T-cell (primary cell): ENCODE results near the gene CALML5. TPM values are rescaled to one million over a fixed set of nuclear protein-coding genes. Genes with fewer than 3 reads are reported as not detected.

Experiments used
- ATAC-seq, 4 experiments: fragments of 200-7000 bp in 3 of 4; fragments of 150-1000 bp in 1 of 4; cut with Tn5 transposase; replicated peaks in 1 of 4; 1 replicate in 3 of 4; 2 replicates in 1 of 4; pipeline ENCODE4 v1.10.0; 2021; ENCODE audit warnings: moderate library complexity in 3 of 4, mild to moderate bottlenecking in 2 of 4, moderate number of reproducible peaks in 1 of 4
- CTCF ChIA-PET, 2 donors: fragments of 300-600 bp; sonication (Branson Sonifier 250); formaldehyde crosslinking; loops; one replicate each; lab custom pipeline; 2022; ENCODE audit warnings: antibody characterized with exemption in 2 of 2; lab: Charles Lee
- POLR2A ChIA-PET, 2 donors: fragments of 300-600 bp; sonication (Branson Sonifier 250); formaldehyde crosslinking; loops; one replicate each; lab custom pipeline; 2022; ENCODE audit warnings: antibody characterized with exemption in 2 of 2; lab: Charles Lee
- DNase-seq, 35 experiments: peaks; one replicate each; pipeline versions ENCODE4 v3.0.0 to v3.0.0-alpha.2; 2013 to 2023
- H3K27ac ChIP-seq: one replicate; pipeline ENCODE4 v1.5.1; 2013; ENCODE audit warnings: low read length
- H3K27me3 ChIP-seq, 2 experiments: replicated peaks in 1 of 2; 1 replicate in 1 of 2; 2 replicates in 1 of 2; pipeline versions ENCODE4 v1.6.1 to v1.7.0; 2013; ENCODE audit warnings: low read length in 1 of 2, mixed read lengths in 1 of 2; ENCODE audit not compliant: control insufficient read depth in 2 of 2, insufficient read depth in 2 of 2; ENCODE audit errors: extremely low read depth in 1 of 2
- H3K36me3 ChIP-seq, 2 donors: 1 replicate in 1 of 2; 2 replicates in 1 of 2; pipeline versions ENCODE4 v1.6.1 to v1.7.0; 2013; ENCODE audit warnings: low read length in 1 of 2; ENCODE audit not compliant: control insufficient read depth in 2 of 2, insufficient read depth in 1 of 2; ENCODE audit errors: extremely low read depth in 1 of 2
- H3K4me1 ChIP-seq, 2 experiments: 1 replicate in 1 of 2; 2 replicates in 1 of 2; pipeline versions ENCODE4 v1.6.1 to v1.7.0; 2013; ENCODE audit warnings: low read length in 2 of 2, mixed read lengths in 1 of 2; ENCODE audit not compliant: insufficient read depth in 2 of 2, control insufficient read depth in 1 of 2; ENCODE audit errors: extremely low read depth in 1 of 2
- H3K4me3 ChIP-seq, 2 donors: 1 replicate in 1 of 2; 2 replicates in 1 of 2; pipeline versions ENCODE4 v1.5.1 to v1.7.0; 2013; ENCODE audit warnings: mild to moderate bottlenecking in 2 of 2, low read length in 1 of 2, moderate library complexity in 1 of 2; ENCODE audit not compliant: control insufficient read depth in 1 of 2; ENCODE audit errors: extremely low read depth in 1 of 2
- H3K9me3 ChIP-seq: 2 replicates; pipeline ENCODE4 v1.7.0; 2013
- H3K27ac Mint-ChIP-seq, 2 donors: one replicate each; pipeline ENCODE4 v1.8.0; 2020 to 2021; ENCODE audit warnings: mild to moderate bottlenecking in 2 of 2, mixed read lengths in 2 of 2
- H3K27me3 Mint-ChIP-seq, 2 donors: one replicate each; pipeline ENCODE4 v1.8.0; 2021 to 2022; ENCODE audit warnings: mixed read lengths in 2 of 2
- H3K36me3 Mint-ChIP-seq: one replicate; pipeline ENCODE4 v1.8.0; 2021; ENCODE audit warnings: mixed read lengths
- H3K4me1 Mint-ChIP-seq, 3 donors: one replicate each; pipeline ENCODE4 v1.8.0; 2020 to 2022; ENCODE audit warnings: mixed read lengths in 3 of 3, mild to moderate bottlenecking in 1 of 3
- H3K4me3 Mint-ChIP-seq, 3 donors: one replicate each; pipeline ENCODE4 v1.8.0; 2020 to 2022; ENCODE audit warnings: mild to moderate bottlenecking in 3 of 3, mixed read lengths in 3 of 3, moderate library complexity in 3 of 3
- H3K9me3 Mint-ChIP-seq, 3 donors: one replicate each; pipeline ENCODE4 v1.8.0; 2020 to 2022; ENCODE audit warnings: mixed read lengths in 3 of 3
- WGBS: methylation state at CpG from one replicate; pipeline ENCODE4 v1.1.5; 2013; ENCODE audit warnings: missing lambda C conversion rate; ENCODE audit not compliant: insufficient coverage; 5-methylcytosine and 5-hydroxymethylcytosine counted together
- total RNA-seq, 35 experiments: library from RNA in 6 of 35; stranded (reverse) in 6 of 35; fragments of 120-200 nt in 1 of 35; gene quantifications; one replicate each; pipeline versions ENCODE4 v1.2.1 to v1.2.4 and lab custom pipeline; 2013 to 2026

CALML5 gene
- total RNA-seq, 5 donors from 2014 or later (not counting 1 experiment from before 2014, with no cell fraction given), result not detected

DNA sequence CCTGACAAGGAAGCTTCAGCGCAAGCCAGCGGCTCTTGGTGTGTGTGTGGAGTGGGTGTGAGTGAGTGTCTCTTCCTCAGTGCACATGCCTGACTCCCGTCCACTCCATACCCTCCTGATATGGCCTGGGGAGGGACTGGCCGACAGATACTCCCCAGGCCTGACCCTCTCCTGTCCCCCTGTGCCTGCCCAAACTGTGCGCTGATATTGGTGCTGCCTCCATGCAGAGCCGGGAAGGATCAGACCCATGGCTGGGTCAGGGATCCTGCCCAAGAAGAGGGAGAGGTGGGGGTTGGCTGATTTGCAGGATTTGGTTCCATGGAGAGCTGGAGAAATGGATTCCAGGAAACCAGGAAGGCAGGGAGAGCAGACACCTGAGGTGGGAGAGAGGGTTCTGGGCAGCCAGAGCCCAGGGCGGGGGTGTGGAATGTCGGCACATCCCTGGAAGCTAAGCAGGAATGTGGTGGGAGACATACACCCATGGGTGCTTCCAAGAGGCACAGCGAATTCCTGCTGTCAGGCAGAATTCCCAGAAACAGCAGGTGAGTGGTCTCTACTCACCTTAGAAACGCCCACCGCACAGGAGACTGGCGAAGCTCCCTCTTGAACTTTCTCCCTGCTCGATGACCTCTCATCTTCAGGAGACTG, 6.3 kb downstream of the CALML5 start:
- WGBS, result 87% methylated on average over 9 of the region's 13 CpGs
- peaks cover 5% of the 10 kb centered on the region for H3K36me3 Mint-ChIP-seq
- no peak overlapping the region for H3K4me3 Mint-ChIP-seq
- ChIA-PET CTCF (no interaction called here), POLR2A (no interaction called here)
- Histone ChIP-seq H3K4me3 (no peak overlapping the region), H3K4me1 (no peaks in the 10 kb centered on the region), H3K9me3 (no peaks in the 10 kb centered on the region), H3K27ac (no peak overlapping the region), H3K36me3 (no peaks in the 10 kb centered on the region), H3K27me3 (peaks cover 0 to 16% of the 10 kb centered on the region in 2 experiments)
- peaks cover 0 to 6% (median 0%) of the 10 kb centered on the region in 3 donors for H3K9me3 Mint-ChIP-seq
- H3K27me3 Mint-ChIP-seq, result no peaks in the 10 kb centered on the region
- DNase-seq (no peak), ATAC-seq (no peak)
- peaks cover 0 to 4% (median 0%) of the 10 kb centered on the region in 3 donors for H3K4me1 Mint-ChIP-seq
- no peak overlapping the region for H3K27ac Mint-ChIP-seq

- 71% methylated on average over 3 of the region's 4 CpGs for WGBS
- Mint-ChIP-seq H3K36me3 (peaks cover 5% of the 10 kb centered on the region), H3K4me3 (no peak overlapping the region), H3K4me1 (peaks cover 0 to 4% (median 0%) of the 10 kb centered on the region in 3 donors), H3K27me3 (peaks cover 0 to 4% of the 10 kb centered on the region in 2 donors), H3K27ac (no peak overlapping the region), H3K9me3 (peaks cover 0 to 6% (median 0%) of the 10 kb centered on the region in 3 donors)
- H3K4me1 ChIP-seq, result no peaks in the 10 kb centered on the region
- H3K36me3 ChIP-seq, result no peaks in the 10 kb centered on the region
- no peak overlapping the region for H3K27ac ChIP-seq
- ATAC-seq (no peak), DNase-seq (no peak)
- H3K27me3 ChIP-seq, result peaks cover 0 to 18% of the 10 kb centered on the region in 2 experiments
- H3K4me3 ChIP-seq, result no peak overlapping the region
- POLR2A ChIA-PET, result no interaction called here
- H3K9me3 ChIP-seq, result no peaks in the 10 kb centered on the region
- CTCF ChIA-PET, result no interaction called here
These were observed 7.0 kb downstream of the CALML5 start for GRCh38 chr10:5492322-5492855.

- CTCF ChIA-PET, result no interaction called here
- no peak overlapping the region for H3K27ac ChIP-seq
- Mint-ChIP-seq H3K4me3 (no peak overlapping the region), H3K36me3 (peaks cover 5% of the 10 kb centered on the region), H3K27ac (no peak overlapping the region), H3K9me3 (peaks cover 0 to 6% (median 0%) of the 10 kb centered on the region in 3 donors), H3K4me1 (peaks cover 0 to 4% (median 0%) of the 10 kb centered on the region in 3 donors), H3K27me3 (peaks cover 0 to 6% of the 10 kb centered on the region in 2 donors)
- POLR2A ChIA-PET, result no interaction called here
- no peaks in the 10 kb centered on the region for H3K4me1 ChIP-seq
- H3K36me3 ChIP-seq, result no peaks in the 10 kb centered on the region
- no peaks in the 10 kb centered on the region for H3K9me3 ChIP-seq
- peaks cover 0 to 21% of the 10 kb centered on the region in 2 experiments for H3K27me3 ChIP-seq
- no peak overlapping the region for H3K4me3 ChIP-seq
- WGBS, result 86% methylated on average over 3 of the region's 7 CpGs
- ATAC-seq, result no peak
- DNase-seq, result no peak
These were observed 7.9 kb downstream of the CALML5 start for GRCh38 chr10:5491477-5491876.

GRCh38 chr10:5490698-5491464, 8.5 kb downstream of the CALML5 start:
- no peak for ATAC-seq
- H3K9me3 Mint-ChIP-seq, result peaks cover 0 to 6% (median 0%) of the 10 kb centered on the region in 3 donors
- peaks cover 0 to 24% of the 10 kb centered on the region in 2 experiments for H3K27me3 ChIP-seq
- peaks cover 0 to 9% of the 10 kb centered on the region in 2 donors for H3K27me3 Mint-ChIP-seq
- CTCF ChIA-PET, result interaction anchor here in 1 of 2 donors (0.7 kb wide), 1 partner anchor 18 kb away, joined by 3 read pairs; no protein-coding TSS in a partner anchor
- H3K27ac ChIP-seq, result no peak overlapping the region
- DNase-seq, result no peak
- no peak overlapping the region for H3K27ac Mint-ChIP-seq
- H3K4me3 Mint-ChIP-seq, result no peak overlapping the region
- no peaks in the 10 kb centered on the region for H3K36me3 ChIP-seq
- H3K36me3 Mint-ChIP-seq, result peaks cover 5% of the 10 kb centered on the region
- WGBS, result 85% methylated on average over 10 of the region's 10 CpGs
- peaks cover 0 to 4% (median 0%) of the 10 kb centered on the region in 3 donors for H3K4me1 Mint-ChIP-seq
- no peaks in the 10 kb centered on the region for H3K9me3 ChIP-seq
- POLR2A ChIA-PET, result interaction anchor here in 1 of 2 donors (0.8 kb wide), 1 partner anchor 13 kb away, joined by 3 read pairs; no protein-coding TSS in a partner anchor
- no peak overlapping the region for H3K4me3 ChIP-seq
- no peaks in the 10 kb centered on the region for H3K4me1 ChIP-seq

- CTCF ChIA-PET, result interaction anchor here in 1 of 2 donors (0.7 kb wide), 1 partner anchor 17 kb away, joined by 3 read pairs; no protein-coding TSS in a partner anchor
- peaks cover 0 to 6% (median 0%) of the 10 kb centered on the region in 3 donors for H3K9me3 Mint-ChIP-seq
These were observed 9.3 kb downstream of the CALML5 start for GRCh38 chr10:5490032-5490431.

More at GRCh38 chr10:5490032-5490431, 9.3 kb downstream of the CALML5 start:
- peaks cover 0 to 9% of the 10 kb centered on the region in 2 donors for H3K27me3 Mint-ChIP-seq
- POLR2A ChIA-PET, result interaction anchor here in 1 of 2 donors (0.8 kb wide), 1 partner anchor 13 kb away, joined by 3 read pairs; no protein-coding TSS in a partner anchor
- Histone ChIP-seq H3K9me3 (no peaks in the 10 kb centered on the region), H3K27ac (no peak overlapping the region), H3K27me3 (peaks cover 0 to 31% of the 10 kb centered on the region in 2 experiments), H3K4me1 (no peaks in the 10 kb centered on the region), H3K4me3 (no peak overlapping the region), H3K36me3 (no peaks in the 10 kb centered on the region)
- DNase-seq (no peak), ATAC-seq (no peak)
- H3K4me1 Mint-ChIP-seq, result peaks cover 0 to 4% (median 0%) of the 10 kb centered on the region in 3 donors
- no peak overlapping the region for H3K27ac Mint-ChIP-seq
- peaks cover 5% of the 10 kb centered on the region for H3K36me3 Mint-ChIP-seq
- no peak overlapping the region for H3K4me3 Mint-ChIP-seq
- no CpG with 5 or more reads among the region's 4 CpGs for WGBS
